ENCODE results near the gene NR6A1. TPM values are rescaled to one million over a fixed set of nuclear protein-coding genes. Genes with fewer than 3 reads are reported as not detected.

Gene NR6A1
- total RNA-seq, 2 experiments from 2014 or later = not detected

- Mint-ChIP-seq H3K9me3 (no peaks in the 10 kb centered on the region), H3K36me3 (ENCODE audit: low read depth) (no peaks in the 10 kb centered on the region), H3K27me3 (peaks cover 3% of the 10 kb centered on the region), H3K27ac (no peak overlapping the region), H3K4me3 (no peak overlapping the region), H3K4me1 (ENCODE audit: low read depth) (no peaks in the 10 kb centered on the region)
- H3K4me1 ChIP-seq (ENCODE audit: insufficient read depth, low read length) = no peaks in the 10 kb centered on the region
- ChIA-PET POLR2A (no interaction called here), CTCF (no interaction called here)
- no peaks in the 10 kb centered on the region for H3K36me3 ChIP-seq (ENCODE audit: insufficient read depth, low read length)
- H3K27me3 ChIP-seq (ENCODE audit: control insufficient read depth in 1 of 2, insufficient read depth in 2 of 2, low read length in 2 of 2) = no peaks in the 10 kb centered on the region
- no peak overlapping the region for H3K4me3 ChIP-seq (ENCODE audit: low read length)
- DNase-seq = no peak
- no peak for ATAC-seq (ENCODE audit: poor library complexity)
- H3K27ac ChIP-seq (ENCODE audit: low read depth in 1 of 2, low read length in 2 of 2) = no peak overlapping the region
- TF ChIP-seq, protein P1, sequence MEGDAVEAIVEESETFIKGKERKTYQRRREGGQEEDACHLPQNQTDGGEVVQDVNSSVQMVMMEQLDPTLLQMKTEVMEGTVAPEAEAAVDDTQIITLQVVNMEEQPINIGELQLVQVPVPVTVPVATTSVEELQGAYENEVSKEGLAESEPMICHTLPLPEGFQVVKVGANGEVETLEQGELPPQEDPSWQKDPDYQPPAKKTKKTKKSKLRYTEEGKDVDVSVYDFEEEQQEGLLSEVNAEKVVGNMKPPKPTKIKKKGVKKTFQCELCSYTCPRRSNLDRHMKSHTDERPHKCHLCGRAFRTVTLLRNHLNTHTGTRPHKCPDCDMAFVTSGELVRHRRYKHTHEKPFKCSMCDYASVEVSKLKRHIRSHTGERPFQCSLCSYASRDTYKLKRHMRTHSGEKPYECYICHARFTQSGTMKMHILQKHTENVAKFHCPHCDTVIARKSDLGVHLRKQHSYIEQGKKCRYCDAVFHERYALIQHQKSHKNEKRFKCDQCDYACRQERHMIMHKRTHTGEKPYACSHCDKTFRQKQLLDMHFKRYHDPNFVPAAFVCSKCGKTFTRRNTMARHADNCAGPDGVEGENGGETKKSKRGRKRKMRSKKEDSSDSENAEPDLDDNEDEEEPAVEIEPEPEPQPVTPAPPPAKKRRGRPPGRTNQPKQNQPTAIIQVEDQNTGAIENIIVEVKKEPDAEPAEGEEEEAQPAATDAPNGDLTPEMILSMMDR (IDR thresholded peaks at IDR 0.05) = no peak
- intact Hi-C loops (cut with DNase I, micrococcal nuclease) = loop anchor here in 1 of 2 experiments (10.0 kb wide), 1 partner anchor 304 kb away; the partner anchor contains the start of gene PSMB7
- no peaks in the 10 kb centered on the region for H3K9me3 ChIP-seq (ENCODE audit: control insufficient read depth in 1 of 2, insufficient read depth in 1 of 2, low read length in 2 of 2)
These were observed 52.2 kb downstream of the NR6A1 start for GRCh38 chr9:124718928-124719327.

DNA sequence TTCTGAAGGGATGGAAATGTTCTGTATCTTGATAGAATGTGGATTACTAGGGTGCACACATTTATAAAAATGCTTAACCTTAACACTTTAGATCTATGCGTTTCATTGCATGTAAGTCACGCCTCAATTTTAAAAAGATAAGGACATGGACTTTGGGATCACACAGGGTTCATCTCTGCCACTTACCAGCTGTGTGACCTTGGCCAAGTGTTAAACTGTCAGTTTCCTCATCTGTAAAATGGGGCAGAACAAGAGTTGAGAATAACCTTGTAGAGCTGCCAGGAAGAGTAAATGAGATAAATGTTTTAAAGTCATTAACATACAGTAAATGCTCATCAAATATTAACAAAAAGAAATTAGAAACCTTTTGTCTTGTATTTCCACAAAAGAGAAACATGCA is 53.5 kb downstream of the NR6A1 start:
- H3K27ac Mint-ChIP-seq = no peak overlapping the region
- TF ChIP-seq, protein P1 (IDR thresholded peaks at IDR 0.05) = no peak
- DNase-seq = no peak
- intact Hi-C loops (cut with DNase I, micrococcal nuclease) = loop anchor here in 1 of 2 experiments (10.0 kb wide), 1 partner anchor 303 kb away; the partner anchor contains the start of gene PSMB7
- peaks cover 9% of the 10 kb centered on the region for H3K27me3 Mint-ChIP-seq
- Histone ChIP-seq H3K27me3 (ENCODE audit: control insufficient read depth in 1 of 2, insufficient read depth in 2 of 2, low read length in 2 of 2) (no peaks in the 10 kb centered on the region), H3K36me3 (ENCODE audit: insufficient read depth, low read length) (no peaks in the 10 kb centered on the region), H3K4me3 (ENCODE audit: low read length) (no peak overlapping the region), H3K4me1 (ENCODE audit: insufficient read depth, low read length) (no peaks in the 10 kb centered on the region), H3K27ac (ENCODE audit: low read depth in 1 of 2, low read length in 2 of 2) (no peak overlapping the region), H3K9me3 (ENCODE audit: control insufficient read depth in 1 of 2, insufficient read depth in 1 of 2, low read length in 2 of 2) (no peaks in the 10 kb centered on the region)
- ChIA-PET CTCF (interaction anchor here (1.3 kb wide), 1 partner anchor 100 kb away, joined by 3 read pairs; no protein-coding TSS in a partner anchor), POLR2A (no interaction called here)
- H3K4me1 Mint-ChIP-seq (ENCODE audit: low read depth) = no peaks in the 10 kb centered on the region
- no peaks in the 10 kb centered on the region for H3K36me3 Mint-ChIP-seq (ENCODE audit: low read depth)
- H3K4me3 Mint-ChIP-seq = no peak overlapping the region
- no peak for ATAC-seq (ENCODE audit: poor library complexity)
- H3K9me3 Mint-ChIP-seq = no peaks in the 10 kb centered on the region

DNA sequence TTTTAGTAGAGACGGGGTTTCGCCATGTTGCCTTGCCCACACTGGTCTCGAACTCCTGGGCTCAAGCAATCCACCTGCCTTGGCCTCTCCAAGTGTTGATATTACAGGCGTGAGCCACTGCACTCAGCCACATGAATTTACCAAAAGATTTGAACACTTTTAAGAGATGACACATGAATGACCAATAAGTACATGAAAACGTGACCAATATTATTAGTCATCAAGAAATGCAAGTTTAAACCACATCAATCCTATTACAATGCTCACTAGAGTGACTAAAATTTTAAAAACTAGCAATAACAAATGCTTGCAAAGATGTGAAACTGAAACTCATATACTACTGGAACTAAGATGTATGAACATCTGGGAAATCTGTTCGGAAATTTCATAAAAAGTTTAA is 54.3 kb downstream of the NR6A1 start:
- Histone ChIP-seq H3K4me3 (ENCODE audit: low read length) (no peak overlapping the region), H3K36me3 (ENCODE audit: insufficient read depth, low read length) (no peaks in the 10 kb centered on the region), H3K27me3 (ENCODE audit: control insufficient read depth in 1 of 2, insufficient read depth in 2 of 2, low read length in 2 of 2) (no peaks in the 10 kb centered on the region), H3K9me3 (ENCODE audit: control insufficient read depth in 1 of 2, insufficient read depth in 1 of 2, low read length in 2 of 2) (no peaks in the 10 kb centered on the region), H3K27ac (ENCODE audit: low read depth in 1 of 2, low read length in 2 of 2) (no peak overlapping the region), H3K4me1 (ENCODE audit: insufficient read depth, low read length) (no peaks in the 10 kb centered on the region)
- ATAC-seq (ENCODE audit: poor library complexity) = no peak
- Mint-ChIP-seq H3K36me3 (ENCODE audit: low read depth) (no peaks in the 10 kb centered on the region), H3K9me3 (no peaks in the 10 kb centered on the region), H3K4me1 (ENCODE audit: low read depth) (no peaks in the 10 kb centered on the region), H3K27me3 (peaks cover 14% of the 10 kb centered on the region), H3K4me3 (no peak overlapping the region), H3K27ac (no peak overlapping the region)
- TF ChIP-seq, protein P1 (IDR thresholded peaks at IDR 0.05) = no peak
- intact Hi-C loops (cut with DNase I, micrococcal nuclease) = loop anchor here in 1 of 2 experiments (10.0 kb wide), 1 partner anchor 302 kb away; the partner anchor contains the start of gene PSMB7
- CTCF ChIA-PET = no interaction called here
- POLR2A ChIA-PET = no interaction called here
- no peak for DNase-seq
